C4-2B (cell line): ENCODE data around the gene ETV6.

ENCODE experiments used
- ZFX ChIP-seq: fragments of 450-650 bp; IDR thresholded peaks from 2 replicates; pipeline ENCODE4 v1.6.1; 2017
- TF ChIP-seq, protein P1 (sequence below): fragments of 450-650 bp; conservative IDR thresholded peaks from 2 replicates; pipeline ENCODE4 v1.5.1; 2017; ENCODE audit warnings: mild to moderate bottlenecking

DNA sequence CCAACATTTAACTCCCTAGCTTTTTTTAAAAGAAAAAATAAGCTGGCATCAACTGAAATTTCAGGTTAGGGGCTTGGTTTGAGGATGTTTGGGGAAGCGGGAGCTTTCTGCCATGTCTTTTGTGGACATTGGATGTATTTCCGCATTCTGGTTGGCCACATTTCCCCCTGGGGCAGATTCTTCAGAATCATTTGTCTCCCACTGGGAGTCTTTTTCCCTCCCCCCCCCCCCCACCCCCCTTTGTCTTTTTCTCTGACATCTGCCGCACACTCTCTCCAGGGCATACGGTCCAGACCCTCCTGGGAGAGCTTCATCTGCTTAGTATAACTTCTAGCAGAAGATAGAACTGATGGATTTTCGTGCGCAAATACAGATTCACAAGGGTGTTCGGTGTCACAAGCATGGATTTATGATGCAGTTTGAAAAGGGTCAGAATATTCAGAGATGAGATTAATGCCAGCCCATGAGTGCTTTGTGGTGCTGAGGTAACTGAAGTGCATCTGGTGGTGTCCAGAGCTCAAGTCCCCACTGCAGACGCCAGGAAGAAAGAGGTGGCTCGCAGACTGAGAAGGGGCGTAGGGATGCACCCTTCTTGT lies 40.2 kb downstream of the ETV6 start:
- TF ChIP-seq, protein P1, sequence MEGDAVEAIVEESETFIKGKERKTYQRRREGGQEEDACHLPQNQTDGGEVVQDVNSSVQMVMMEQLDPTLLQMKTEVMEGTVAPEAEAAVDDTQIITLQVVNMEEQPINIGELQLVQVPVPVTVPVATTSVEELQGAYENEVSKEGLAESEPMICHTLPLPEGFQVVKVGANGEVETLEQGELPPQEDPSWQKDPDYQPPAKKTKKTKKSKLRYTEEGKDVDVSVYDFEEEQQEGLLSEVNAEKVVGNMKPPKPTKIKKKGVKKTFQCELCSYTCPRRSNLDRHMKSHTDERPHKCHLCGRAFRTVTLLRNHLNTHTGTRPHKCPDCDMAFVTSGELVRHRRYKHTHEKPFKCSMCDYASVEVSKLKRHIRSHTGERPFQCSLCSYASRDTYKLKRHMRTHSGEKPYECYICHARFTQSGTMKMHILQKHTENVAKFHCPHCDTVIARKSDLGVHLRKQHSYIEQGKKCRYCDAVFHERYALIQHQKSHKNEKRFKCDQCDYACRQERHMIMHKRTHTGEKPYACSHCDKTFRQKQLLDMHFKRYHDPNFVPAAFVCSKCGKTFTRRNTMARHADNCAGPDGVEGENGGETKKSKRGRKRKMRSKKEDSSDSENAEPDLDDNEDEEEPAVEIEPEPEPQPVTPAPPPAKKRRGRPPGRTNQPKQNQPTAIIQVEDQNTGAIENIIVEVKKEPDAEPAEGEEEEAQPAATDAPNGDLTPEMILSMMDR, result no peak
- TF ChIP-seq ZFX, result no peak
